PFSK-1 (cell line): ENCODE data around the gene ERBB4.

ENCODE experiments used
- POLR2AphosphoS5 ChIP-seq: IDR thresholded peaks from 2 replicates; pipeline ENCODE4 v1.6.1; 2012; ENCODE audit warnings: low read depth, mild to moderate bottlenecking, control low read depth, low read length, moderate library complexity
- TAF1 ChIP-seq: IDR thresholded peaks from 2 replicates; pipeline ENCODE4 v1.6.1; 2012; ENCODE audit warnings: low read length, control low read depth, borderline replicate concordance; ENCODE audit not compliant: insufficient read depth
- TF ChIP-seq, protein P1 (sequence below), 2 experiments: IDR thresholded peaks; 2 replicates each; pipeline versions ENCODE4 v1.6.1 to v1.8.0; 2011 to 2012; ENCODE audit warnings: low read depth in 2 of 2, low read length in 2 of 2, control low read depth in 1 of 2, inconsistent platforms in 1 of 2, mild to moderate bottlenecking in 1 of 2, moderate library complexity in 1 of 2; ENCODE audit not compliant: insufficient read depth in 1 of 2

DNA sequence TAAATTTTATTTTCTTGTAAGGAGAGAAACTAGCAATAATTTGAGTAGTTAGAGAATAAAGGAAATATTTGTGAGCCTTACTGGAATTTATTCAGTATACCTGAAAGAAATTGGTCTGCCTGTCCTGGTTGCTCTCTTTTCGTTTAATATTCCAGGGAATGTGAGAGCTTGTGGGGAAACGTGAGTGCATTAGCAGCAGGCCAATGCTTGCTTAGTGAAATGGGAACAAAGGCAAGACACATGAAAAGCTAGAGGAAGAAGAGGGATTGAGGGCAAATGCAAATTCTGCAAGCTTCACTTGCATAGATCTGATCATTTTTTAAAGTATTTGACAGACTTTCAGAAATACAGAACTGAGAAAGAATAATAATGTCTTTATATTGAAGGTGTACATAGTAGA is 111.0 kb downstream of the ERBB4 start:
- TF ChIP-seq TAF1 = no peak
- TF ChIP-seq POLR2AphosphoS5 = no peak
- TF ChIP-seq, protein P1, sequence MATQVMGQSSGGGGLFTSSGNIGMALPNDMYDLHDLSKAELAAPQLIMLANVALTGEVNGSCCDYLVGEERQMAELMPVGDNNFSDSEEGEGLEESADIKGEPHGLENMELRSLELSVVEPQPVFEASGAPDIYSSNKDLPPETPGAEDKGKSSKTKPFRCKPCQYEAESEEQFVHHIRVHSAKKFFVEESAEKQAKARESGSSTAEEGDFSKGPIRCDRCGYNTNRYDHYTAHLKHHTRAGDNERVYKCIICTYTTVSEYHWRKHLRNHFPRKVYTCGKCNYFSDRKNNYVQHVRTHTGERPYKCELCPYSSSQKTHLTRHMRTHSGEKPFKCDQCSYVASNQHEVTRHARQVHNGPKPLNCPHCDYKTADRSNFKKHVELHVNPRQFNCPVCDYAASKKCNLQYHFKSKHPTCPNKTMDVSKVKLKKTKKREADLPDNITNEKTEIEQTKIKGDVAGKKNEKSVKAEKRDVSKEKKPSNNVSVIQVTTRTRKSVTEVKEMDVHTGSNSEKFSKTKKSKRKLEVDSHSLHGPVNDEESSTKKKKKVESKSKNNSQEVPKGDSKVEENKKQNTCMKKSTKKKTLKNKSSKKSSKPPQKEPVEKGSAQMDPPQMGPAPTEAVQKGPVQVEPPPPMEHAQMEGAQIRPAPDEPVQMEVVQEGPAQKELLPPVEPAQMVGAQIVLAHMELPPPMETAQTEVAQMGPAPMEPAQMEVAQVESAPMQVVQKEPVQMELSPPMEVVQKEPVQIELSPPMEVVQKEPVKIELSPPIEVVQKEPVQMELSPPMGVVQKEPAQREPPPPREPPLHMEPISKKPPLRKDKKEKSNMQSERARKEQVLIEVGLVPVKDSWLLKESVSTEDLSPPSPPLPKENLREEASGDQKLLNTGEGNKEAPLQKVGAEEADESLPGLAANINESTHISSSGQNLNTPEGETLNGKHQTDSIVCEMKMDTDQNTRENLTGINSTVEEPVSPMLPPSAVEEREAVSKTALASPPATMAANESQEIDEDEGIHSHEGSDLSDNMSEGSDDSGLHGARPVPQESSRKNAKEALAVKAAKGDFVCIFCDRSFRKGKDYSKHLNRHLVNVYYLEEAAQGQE (IDR thresholded peaks at IDR 0.05; ENCODE audit: insufficient read depth in 1 of 2, low read depth in 2 of 2, low read length in 2 of 2) = no peak
